ENCODE data around the gene PTGER1. TPM values are rescaled to one million over a fixed set of nuclear protein-coding genes. Genes with fewer than 3 reads are reported as not detected.
"Not testable (repeated sequence)": the region's sequence is repeated elsewhere in the genome, so short reads cannot be mapped to it uniquely, and the experiment has no call there.

PTGER1 gene
- total RNA-seq, 1 experiment from 2014 or later, result 0.63 TPM

- no peak overlapping the region for H3K4me3 Mint-ChIP-seq
- H3K14ac ChIP-seq (ENCODE audit: insufficient read depth, low read length), result no peak overlapping the region
- H3K79me2 ChIP-seq (ENCODE audit: insufficient read depth, low read length), result no peaks in the 10 kb centered on the region
- peaks cover 11 to 57% (median 50%) of the 10 kb centered on the region in 3 experiments; a peak in 6 of 7 replicates for H3K36me3 Mint-ChIP-seq (ENCODE audit: insufficient read depth in 1 of 3, low read depth in 3 of 3)
- H2BK5ac ChIP-seq (ENCODE audit: insufficient read length, low read length), result no peak overlapping the region
- H3K9ac ChIP-seq (ENCODE audit: extremely low read depth, insufficient read length, low read length), result no peak overlapping the region
- H3K27ac Mint-ChIP-seq, result no peak overlapping the region
- H3K27me3 ChIP-seq (ENCODE audit: insufficient read depth, low read length), result no peaks in the 10 kb centered on the region
- no peaks in the 10 kb centered on the region for H3K9me3 Mint-ChIP-seq
- H2BK12ac ChIP-seq (ENCODE audit: insufficient read length, low read depth, low read length), result no peak overlapping the region
- no peak overlapping the region for H3T11ph ChIP-seq (ENCODE audit: low read length)
- H4K91ac ChIP-seq (ENCODE audit: insufficient read length, low read depth, low read length), result no peak overlapping the region
- no peak overlapping the region for H2BK15ac ChIP-seq (ENCODE audit: low read depth, low read length)
- H3K79me1 ChIP-seq (ENCODE audit: insufficient read depth, low read depth, low read length, poor library complexity, severe bottlenecking), result no peaks in the 10 kb centered on the region
- no CpG with 5 or more reads among the region's 5 CpGs for WGBS (ENCODE audit: extremely low coverage, insufficient read length, low lambda C conversion rate)
- H4K5ac ChIP-seq (ENCODE audit: insufficient read length, low read depth, low read length), result no peak overlapping the region
- no peaks in the 10 kb centered on the region for H3K4me1 Mint-ChIP-seq
- no peak for DNase-seq
- no peaks in the 10 kb centered on the region for H3K4me1 ChIP-seq (ENCODE audit: insufficient read depth, low read length)
- H3K9me3 ChIP-seq (ENCODE audit: control insufficient read depth, low read depth, low read length), result no peaks in the 10 kb centered on the region
- no peaks in the 10 kb centered on the region for H3K27me3 Mint-ChIP-seq (ENCODE audit: low read depth)
- no peak overlapping the region for H2BK120ac ChIP-seq (ENCODE audit: low read depth, low read length, poor library complexity, severe bottlenecking)
- no peak overlapping the region for H2AFZ ChIP-seq (ENCODE audit: low read length)
- H3K27ac ChIP-seq (ENCODE audit: insufficient read length, low read depth, low read length), result no peak overlapping the region
- H3K4me2 ChIP-seq (ENCODE audit: insufficient read depth, insufficient read length, low read length), result no peak overlapping the region
- no peak overlapping the region for H3K18ac ChIP-seq (ENCODE audit: insufficient read length, low read depth, low read length)
- H2BK20ac ChIP-seq (ENCODE audit: low read depth, low read length, poor library complexity, severe bottlenecking), result no peak overlapping the region
- TF ChIP-seq CTCF (conservative IDR thresholded peaks at IDR 0.05), result no peak
- no peaks in the 10 kb centered on the region for H4K20me1 ChIP-seq (ENCODE audit: control insufficient read depth, insufficient read depth, insufficient read length)
- H3K4ac ChIP-seq (ENCODE audit: low read depth, low read length), result no peak overlapping the region
- H2AK5ac ChIP-seq (ENCODE audit: insufficient read length, low read length), result no peak overlapping the region
- no peak overlapping the region for H3K23ac ChIP-seq (ENCODE audit: insufficient read length, low read depth, low read length)
- H3K56ac ChIP-seq (ENCODE audit: insufficient read length, low read depth, low read length), result no peak overlapping the region
- no peaks in the 10 kb centered on the region for H3K23me2 ChIP-seq (ENCODE audit: insufficient read length, low read depth, low read length, poor library complexity, severe bottlenecking)
- no peak overlapping the region for H4K8ac ChIP-seq (replicated peaks; ENCODE audit: insufficient read length, low read depth, low read length)
Observed at GRCh38 chr19:14459703-14460102, 15.5 kb downstream of the PTGER1 start.

GRCh38 chr19:14452303-14452702, 22.9 kb downstream of the PTGER1 start:
- not testable (repeated sequence) for H3K14ac ChIP-seq (ENCODE audit: insufficient read depth, low read length); H4K8ac ChIP-seq (replicated peaks; ENCODE audit: insufficient read length, low read depth, low read length); H3K23ac ChIP-seq (ENCODE audit: insufficient read length, low read depth, low read length); H3K27ac Mint-ChIP-seq; H3K9ac ChIP-seq (ENCODE audit: extremely low read depth, insufficient read length, low read length); H3K4me3 Mint-ChIP-seq; H3K79me2 ChIP-seq (ENCODE audit: insufficient read depth, low read length); DNase-seq; H3K18ac ChIP-seq (ENCODE audit: insufficient read length, low read depth, low read length); H3K23me2 ChIP-seq (ENCODE audit: insufficient read length, low read depth, low read length, poor library complexity, severe bottlenecking); H3K79me1 ChIP-seq (ENCODE audit: insufficient read depth, low read depth, low read length, poor library complexity, severe bottlenecking); H3K27ac ChIP-seq (ENCODE audit: insufficient read length, low read depth, low read length); H3K27me3 Mint-ChIP-seq (ENCODE audit: low read depth); H3K4ac ChIP-seq (ENCODE audit: low read depth, low read length); H3K27me3 ChIP-seq (ENCODE audit: insufficient read depth, low read length); H4K91ac ChIP-seq (ENCODE audit: insufficient read length, low read depth, low read length); H2AK5ac ChIP-seq (ENCODE audit: insufficient read length, low read length); H2BK5ac ChIP-seq (ENCODE audit: insufficient read length, low read length); H2BK12ac ChIP-seq (ENCODE audit: insufficient read length, low read depth, low read length); H3T11ph ChIP-seq (ENCODE audit: low read length); H4K20me1 ChIP-seq (ENCODE audit: control insufficient read depth, insufficient read depth, insufficient read length); H3K4me1 Mint-ChIP-seq; H3K4me1 ChIP-seq (ENCODE audit: insufficient read depth, low read length); H3K56ac ChIP-seq (ENCODE audit: insufficient read length, low read depth, low read length); H3K4me2 ChIP-seq (ENCODE audit: insufficient read depth, insufficient read length, low read length); H3K9me3 ChIP-seq (ENCODE audit: control insufficient read depth, low read depth, low read length); H2AFZ ChIP-seq (ENCODE audit: low read length); H4K5ac ChIP-seq (ENCODE audit: insufficient read length, low read depth, low read length); H2BK20ac ChIP-seq (ENCODE audit: low read depth, low read length, poor library complexity, severe bottlenecking); H3K9me3 Mint-ChIP-seq; H2BK120ac ChIP-seq (ENCODE audit: low read depth, low read length, poor library complexity, severe bottlenecking); H2BK15ac ChIP-seq (ENCODE audit: low read depth, low read length)
- peaks cover 32 to 60% (median 57%) of the 10 kb centered on the region in 3 experiments for H3K36me3 Mint-ChIP-seq (ENCODE audit: insufficient read depth in 1 of 3, low read depth in 3 of 3)
- WGBS (ENCODE audit: extremely low coverage, insufficient read length, low lambda C conversion rate), result no CpG with 5 or more reads among the region's 3 CpGs
